ENCODE data around the gene LRP6. TPM values are rescaled to one million over a fixed set of nuclear protein-coding genes. Genes with fewer than 3 reads are reported as not detected.

Gene LRP6
- 41.8 and 49.1 TPM in 2 replicates for total RNA-seq

DNA sequence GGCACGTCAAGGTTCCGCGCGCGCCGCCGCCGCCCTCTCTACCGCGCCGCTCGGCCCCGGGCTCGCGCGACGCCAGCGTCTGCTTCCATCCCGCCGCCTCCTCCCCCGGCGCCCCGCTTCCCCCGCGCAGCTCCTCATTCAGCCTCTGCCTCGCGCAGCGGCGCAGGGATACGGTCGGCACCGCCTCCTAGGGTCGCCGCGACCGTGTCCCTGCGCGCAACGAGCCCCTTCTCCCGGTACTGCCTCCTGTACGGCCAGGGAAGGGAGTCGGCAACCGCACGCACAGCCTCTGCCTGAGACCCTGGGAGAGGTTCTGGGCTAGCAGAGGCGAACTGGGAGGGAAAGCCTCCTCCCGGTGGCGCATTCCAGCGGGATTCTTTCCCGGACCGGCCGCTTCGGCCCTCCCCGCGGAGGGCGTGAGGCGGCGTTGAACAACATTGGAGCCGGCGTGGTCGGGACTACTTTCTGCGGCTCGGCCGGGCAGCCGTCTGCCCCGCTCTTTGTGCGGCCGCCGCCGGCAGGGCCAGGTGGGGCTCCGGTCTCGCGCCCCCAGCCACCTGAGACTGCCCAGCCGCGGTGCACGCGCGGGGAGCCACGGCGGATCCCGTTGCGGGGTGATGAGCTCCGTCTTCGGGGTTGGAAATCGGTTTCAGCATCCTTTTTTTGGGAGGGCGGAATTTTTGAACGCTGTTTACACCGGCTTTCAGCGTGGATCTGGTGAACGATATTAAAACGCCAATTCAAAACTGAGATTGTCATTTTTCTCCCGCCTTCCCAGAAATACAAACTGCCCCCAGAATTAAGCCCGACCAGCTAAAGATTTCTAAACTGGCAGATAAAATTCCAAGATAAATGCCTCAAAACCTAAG is at the start of gene LRP6:
Gene LRP6 (minus strand): TSS at position 172 of the 869 bp plus-strand sequence. CDS start 309 bp downstream, outside the sequence.

GRCh38 chr12:12070674-12071656 is 195.9 kb downstream of the LRP6 start, which contains the start of gene BCL2L14:
BCL2L14 (plus strand) TSS chr12:12070939; CDS start chr12:12079306, 8,367 bp downstream.

Small RNA genes lying within 50 kb of the gene (small RNA-seq; reads per million reads assigned to genes)
- gene RNU6-318P = not detected
- not detected for gene RNU6-545P

Other genes with a start within 250 kb of the LRP6 start
- gene BCL2L14, start 196.1 kb downstream of the LRP6 start, total RNA-seq = not detected in 2 replicates
- gene MANSC1, start 83.2 kb upstream of the LRP6 start, total RNA-seq = 43.6 and 49.5 TPM in 2 replicates
- 6.5 and 9.2 TPM in 2 replicates for gene BORCS5, start 90.0 kb upstream of the LRP6 start, total RNA-seq

Data from thoracic aorta endothelial cell (primary cell).